Fibroblast of upper back skin (primary cell): Measurements from ENCODE around the gene COG7.
"Not testable (repeated sequence)": the region's sequence is repeated elsewhere in the genome, so short reads cannot be mapped to it uniquely, and the experiment has no call there.

ENCODE experiments used
- DNase-seq: peaks from one replicate; pipeline ENCODE4 v3.0.0-alpha.2; 2013

Gene COG7

GRCh38 chr16:23408242-23408822 lies 44.7 kb downstream of the COG7 start:
- DNase-seq: no peak

- no peak for DNase-seq
Measured at GRCh38 chr16:23407436-23408127, 45.4 kb downstream of the COG7 start.

- no peak for DNase-seq
Measured at GRCh38 chr16:23406546-23407240, 46.3 kb downstream of the COG7 start.

- DNase-seq: no peak
Measured at GRCh38 chr16:23406024-23406423, 47.0 kb downstream of the COG7 start.

GRCh38 chr16:23403547-23403946 lies 49.4 kb downstream of the COG7 start:
- DNase-seq: no peak

- no peak for DNase-seq
Measured at GRCh38 chr16:23402100-23402499, 50.9 kb downstream of the COG7 start.

- no peak for DNase-seq
Measured at GRCh38 chr16:23401139-23401538, 51.9 kb downstream of the COG7 start.

- not testable (repeated sequence) for DNase-seq
Measured at GRCh38 chr16:23400447-23400846, 52.5 kb downstream of the COG7 start.

GRCh38 chr16:23398987-23399805 lies 53.8 kb downstream of the COG7 start:
- DNase-seq: no peak

- DNase-seq: no peak
Measured at GRCh38 chr16:23397464-23397863, 55.5 kb downstream of the COG7 start.

- no peak for DNase-seq
Measured at GRCh38 chr16:23395732-23396131, 57.3 kb downstream of the COG7 start.

GRCh38 chr16:23394141-23394831 lies 58.7 kb downstream of the COG7 start:
- DNase-seq: no peak

- no peak for DNase-seq
Measured at GRCh38 chr16:23392223-23392600, 60.8 kb downstream of the COG7 start.

GRCh38 chr16:23391381-23392222 lies 61.4 kb downstream of the COG7 start:
- no peak for DNase-seq

- DNase-seq: not testable (repeated sequence)
Measured at GRCh38 chr16:23389936-23390335, 63.1 kb downstream of the COG7 start.

GRCh38 chr16:23389201-23389600 lies 63.8 kb downstream of the COG7 start:
- no peak for DNase-seq

GRCh38 chr16:23388786-23389185 lies 64.2 kb downstream of the COG7 start:
- DNase-seq: no peak

- no peak for DNase-seq
Measured at GRCh38 chr16:23387666-23388065, 65.3 kb downstream of the COG7 start.

- DNase-seq: no peak
Measured at GRCh38 chr16:23385441-23385840, 67.5 kb downstream of the COG7 start.

GRCh38 chr16:23384878-23385277 lies 68.1 kb downstream of the COG7 start:
- no peak for DNase-seq

- no peak for DNase-seq
Measured at GRCh38 chr16:23383881-23384280, 69.1 kb downstream of the COG7 start.

GRCh38 chr16:23382279-23382678 lies 70.7 kb downstream of the COG7 start:
- no peak for DNase-seq
